Right lobe of liver (tissue), 4 donors: Measurements from ENCODE around the gene MIAT.

Experiments
- POLR2A ChIP-seq: fragments of 450-650 bp; IDR thresholded peaks from one replicate; pipeline ENCODE4 v1.6.1; 2017; ENCODE audit warnings: antibody characterized with exemption, mild to moderate bottlenecking
- TF ChIP-seq, protein P1 (sequence below), 4 donors: fragments of 200-600 bp in 3 of 4; fragments of 450-650 bp in 1 of 4; IDR thresholded peaks; one replicate each; pipeline versions ENCODE4 v1.5.1 to v1.8.0; 2016 to 2022; ENCODE audit warnings: antibody characterized with exemption in 4 of 4, mild to moderate bottlenecking in 2 of 4
- donor health status: DM: no; HTN: no; CAD: no.
- donor health status: DM: no; HTN: no; CAD: no.
- donor health status: DM: no; HTN: yes; CAD: no.

DNA sequence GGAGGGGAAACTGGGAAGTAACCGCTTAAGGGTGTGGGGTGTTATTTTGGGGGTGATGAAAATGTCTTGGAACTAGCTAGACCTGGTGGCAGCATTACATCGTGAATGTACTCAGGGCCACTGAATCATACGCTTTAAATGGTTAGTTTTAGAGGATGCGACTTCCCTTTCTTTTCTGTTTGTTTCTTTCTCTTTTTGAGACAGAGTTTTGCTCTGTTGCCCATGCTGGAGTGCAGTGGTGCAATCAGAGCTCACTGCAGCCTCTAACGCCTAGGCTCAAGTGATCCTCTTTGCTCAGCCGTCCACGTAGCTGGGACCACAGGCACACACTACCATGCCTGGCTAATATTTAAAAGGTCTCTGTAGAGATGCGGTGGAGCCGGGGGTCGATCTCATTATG is 5.6 kb upstream of the MIAT start:
- TF ChIP-seq, protein P1, sequence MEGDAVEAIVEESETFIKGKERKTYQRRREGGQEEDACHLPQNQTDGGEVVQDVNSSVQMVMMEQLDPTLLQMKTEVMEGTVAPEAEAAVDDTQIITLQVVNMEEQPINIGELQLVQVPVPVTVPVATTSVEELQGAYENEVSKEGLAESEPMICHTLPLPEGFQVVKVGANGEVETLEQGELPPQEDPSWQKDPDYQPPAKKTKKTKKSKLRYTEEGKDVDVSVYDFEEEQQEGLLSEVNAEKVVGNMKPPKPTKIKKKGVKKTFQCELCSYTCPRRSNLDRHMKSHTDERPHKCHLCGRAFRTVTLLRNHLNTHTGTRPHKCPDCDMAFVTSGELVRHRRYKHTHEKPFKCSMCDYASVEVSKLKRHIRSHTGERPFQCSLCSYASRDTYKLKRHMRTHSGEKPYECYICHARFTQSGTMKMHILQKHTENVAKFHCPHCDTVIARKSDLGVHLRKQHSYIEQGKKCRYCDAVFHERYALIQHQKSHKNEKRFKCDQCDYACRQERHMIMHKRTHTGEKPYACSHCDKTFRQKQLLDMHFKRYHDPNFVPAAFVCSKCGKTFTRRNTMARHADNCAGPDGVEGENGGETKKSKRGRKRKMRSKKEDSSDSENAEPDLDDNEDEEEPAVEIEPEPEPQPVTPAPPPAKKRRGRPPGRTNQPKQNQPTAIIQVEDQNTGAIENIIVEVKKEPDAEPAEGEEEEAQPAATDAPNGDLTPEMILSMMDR (IDR thresholded peaks at IDR 0.05), result no peak
- TF ChIP-seq POLR2A, result no peak
